Measurements from ENCODE around the gene IMPACT.

DNA sequence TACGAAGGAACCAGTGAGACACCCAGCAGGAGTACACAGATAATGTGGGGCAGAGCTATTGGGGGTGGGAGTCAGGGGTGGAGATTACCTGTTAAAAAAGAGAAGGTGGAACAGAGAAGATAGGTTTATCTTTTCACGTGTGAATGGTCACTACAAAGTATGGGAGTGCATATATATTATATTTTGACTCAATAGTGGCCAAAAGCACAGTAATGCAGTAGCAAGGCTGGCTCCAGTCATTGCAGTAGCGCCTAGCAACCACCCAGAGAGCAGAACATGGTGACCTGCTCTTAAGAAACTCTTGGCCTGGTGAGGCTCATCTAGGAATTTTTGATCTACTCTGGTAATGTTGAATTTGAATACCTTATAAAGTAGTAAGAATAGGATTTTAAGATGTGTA lies 1.0 kb downstream of the IMPACT start:
- no peak for TF ChIP-seq POLR2A (IDR thresholded peaks at IDR 0.05)
- TF ChIP-seq CTCF (IDR thresholded peaks at IDR 0.05): no peak
